ENCODE data around the gene MAT1A.
"Not testable (repeated sequence)": the region's sequence is repeated elsewhere in the genome, so short reads cannot be mapped to it uniquely, and the experiment has no call there.

DNA sequence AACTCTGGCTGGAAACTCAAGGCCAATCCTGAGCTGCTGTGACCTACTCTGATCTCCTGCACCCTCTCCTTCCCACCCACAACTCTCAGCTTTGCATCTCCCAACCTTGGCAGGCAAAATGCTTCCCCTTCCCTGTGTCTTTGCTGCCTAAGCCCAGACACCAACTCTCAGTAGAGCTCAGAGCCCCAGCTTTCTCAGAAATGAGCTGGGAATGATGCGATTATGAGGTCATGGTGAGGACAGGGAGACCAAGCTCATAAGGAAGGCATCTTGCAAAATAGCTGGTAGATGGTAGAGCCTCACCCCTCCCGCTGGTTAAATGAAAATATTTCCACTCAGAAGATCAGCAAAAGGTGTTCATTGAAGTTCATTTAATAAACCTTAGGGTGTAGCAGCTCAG is 34.7 kb downstream of the MAT1A start:
- TF ChIP-seq, protein P1, sequence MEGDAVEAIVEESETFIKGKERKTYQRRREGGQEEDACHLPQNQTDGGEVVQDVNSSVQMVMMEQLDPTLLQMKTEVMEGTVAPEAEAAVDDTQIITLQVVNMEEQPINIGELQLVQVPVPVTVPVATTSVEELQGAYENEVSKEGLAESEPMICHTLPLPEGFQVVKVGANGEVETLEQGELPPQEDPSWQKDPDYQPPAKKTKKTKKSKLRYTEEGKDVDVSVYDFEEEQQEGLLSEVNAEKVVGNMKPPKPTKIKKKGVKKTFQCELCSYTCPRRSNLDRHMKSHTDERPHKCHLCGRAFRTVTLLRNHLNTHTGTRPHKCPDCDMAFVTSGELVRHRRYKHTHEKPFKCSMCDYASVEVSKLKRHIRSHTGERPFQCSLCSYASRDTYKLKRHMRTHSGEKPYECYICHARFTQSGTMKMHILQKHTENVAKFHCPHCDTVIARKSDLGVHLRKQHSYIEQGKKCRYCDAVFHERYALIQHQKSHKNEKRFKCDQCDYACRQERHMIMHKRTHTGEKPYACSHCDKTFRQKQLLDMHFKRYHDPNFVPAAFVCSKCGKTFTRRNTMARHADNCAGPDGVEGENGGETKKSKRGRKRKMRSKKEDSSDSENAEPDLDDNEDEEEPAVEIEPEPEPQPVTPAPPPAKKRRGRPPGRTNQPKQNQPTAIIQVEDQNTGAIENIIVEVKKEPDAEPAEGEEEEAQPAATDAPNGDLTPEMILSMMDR (IDR thresholded peaks at IDR 0.05): not testable (repeated sequence)
- TF ChIP-seq POLR2A, EP300 (IDR thresholded peaks at IDR 0.05): not testable (repeated sequence)
